Measurements from ENCODE around the gene COX8A.

Gene COX8A

GRCh38 chr11:64017945-64018224 lies 43.5 kb downstream of the COX8A start:
- no peak for TF ChIP-seq CTCF (IDR thresholded peaks at IDR 0.05; ENCODE audit: low read length)
- Histone ChIP-seq H3F3A (ENCODE audit: insufficient read depth, low read length) (no peaks in the 10 kb centered on the region), H3K9ac (ENCODE audit: low read length) (no peak overlapping the region), H3K36me3 (ENCODE audit: insufficient read depth, low read length) (no peaks in the 10 kb centered on the region), H3K27me3 (ENCODE audit: insufficient read depth, low read length) (no peaks in the 10 kb centered on the region), H4K20me1 (ENCODE audit: insufficient read depth, low read length) (no peaks in the 10 kb centered on the region), H3K4me3 (ENCODE audit: low read depth, low read length, poor library complexity, severe bottlenecking) (no peak overlapping the region), H3K4me2 (ENCODE audit: low read length) (no peak overlapping the region), H3K9me3 (ENCODE audit: low read length) (no peaks in the 10 kb centered on the region), H3K9me2 (ENCODE audit: low read depth, low read length) (no peaks in the 10 kb centered on the region), H3K79me2 (ENCODE audit: insufficient read depth, low read length) (no peaks in the 10 kb centered on the region), H3K27ac (ENCODE audit: low read depth, low read length, poor library complexity, severe bottlenecking) (no peak overlapping the region), H3K4me1 (ENCODE audit: insufficient read depth, low read length, severe bottlenecking) (no peaks in the 10 kb centered on the region), H2AFZ (ENCODE audit: low read length) (no peak overlapping the region)

- Histone ChIP-seq H3K27me3 (ENCODE audit: insufficient read depth, low read length) (no peaks in the 10 kb centered on the region; the same call in 1 of the 2 replicates), H3F3A (ENCODE audit: insufficient read depth, low read length) (no peaks in the 10 kb centered on the region), H3K27ac (ENCODE audit: low read depth, low read length, poor library complexity, severe bottlenecking) (no peak overlapping the region), H3K9me2 (ENCODE audit: low read depth, low read length) (no peaks in the 10 kb centered on the region), H3K4me3 (ENCODE audit: low read depth, low read length, poor library complexity, severe bottlenecking) (no peak overlapping the region), H3K9ac (ENCODE audit: low read length) (no peak overlapping the region), H3K4me1 (ENCODE audit: insufficient read depth, low read length, severe bottlenecking) (no peaks in the 10 kb centered on the region), H3K4me2 (ENCODE audit: low read length) (no peak overlapping the region), H3K36me3 (ENCODE audit: insufficient read depth, low read length) (no peaks in the 10 kb centered on the region), H2AFZ (ENCODE audit: low read length) (no peak overlapping the region), H4K20me1 (ENCODE audit: insufficient read depth, low read length) (no peaks in the 10 kb centered on the region), H3K9me3 (ENCODE audit: low read length) (no peaks in the 10 kb centered on the region), H3K79me2 (ENCODE audit: insufficient read depth, low read length) (no peaks in the 10 kb centered on the region)
- TF ChIP-seq CTCF (IDR thresholded peaks at IDR 0.05; ENCODE audit: low read length) (no peak), EZH2 (IDR thresholded peaks at IDR 0.05; ENCODE audit: borderline replicate concordance, low read length) (no peak)
Measured at GRCh38 chr11:64018310-64018709, 43.9 kb downstream of the COX8A start.

GRCh38 chr11:64019106-64020037 lies 45.0 kb downstream of the COX8A start:
- Histone ChIP-seq H3K4me3 (ENCODE audit: low read depth, low read length, poor library complexity, severe bottlenecking) (no peak overlapping the region), H3K9me2 (ENCODE audit: low read depth, low read length) (no peaks in the 10 kb centered on the region)

More at GRCh38 chr11:64019106-64020037, 45.0 kb downstream of the COX8A start:
- Histone ChIP-seq H3K9me3 (ENCODE audit: low read length) (no peaks in the 10 kb centered on the region), H3K4me1 (ENCODE audit: insufficient read depth, low read length, severe bottlenecking) (no peaks in the 10 kb centered on the region), H2AFZ (ENCODE audit: low read length) (no peak overlapping the region), H3K4me2 (ENCODE audit: low read length) (no peak overlapping the region), H4K20me1 (ENCODE audit: insufficient read depth, low read length) (no peaks in the 10 kb centered on the region), H3K9ac (ENCODE audit: low read length) (no peak overlapping the region), H3K36me3 (ENCODE audit: insufficient read depth, low read length) (no peaks in the 10 kb centered on the region), H3K27me3 (ENCODE audit: insufficient read depth, low read length) (no peaks in the 10 kb centered on the region; the same call in 1 of the 2 replicates), H3K79me2 (ENCODE audit: insufficient read depth, low read length) (no peaks in the 10 kb centered on the region), H3K27ac (ENCODE audit: low read depth, low read length, poor library complexity, severe bottlenecking) (no peak overlapping the region), H3F3A (ENCODE audit: insufficient read depth, low read length) (no peaks in the 10 kb centered on the region)
- TF ChIP-seq EZH2 (IDR thresholded peaks at IDR 0.05; ENCODE audit: borderline replicate concordance, low read length) (no peak), CTCF (IDR thresholded peaks at IDR 0.05; ENCODE audit: low read length) (no peak)

Measured in OCI-LY1 (cell line).